HG02642 (cell line): ENCODE results near the gene ZNF117.
"Not testable (repeated sequence)": the region's sequence is repeated elsewhere in the genome, so short reads cannot be mapped to it uniquely, and the experiment has no call there.

Source experiments
- ATAC-seq: cut with Tn5 transposase; IDR thresholded peaks from one replicate; pipeline ENCODE4 v1.9.1; 2021; ENCODE audit warnings: mild to moderate bottlenecking; ENCODE audit not compliant: unreplicated experiment, poor library complexity

Gene ZNF117

GRCh38 chr7:64997164-64997908, 6.5 kb upstream of the ZNF117 start:
- ATAC-seq, result no peak

GRCh38 chr7:64996305-64996704, 5.5 kb upstream of the ZNF117 start:
- ATAC-seq, result no peak

- no peak for ATAC-seq
Observed at GRCh38 chr7:64993901-64994300, 3.1 kb upstream of the ZNF117 start.

- no peak for ATAC-seq
Observed at GRCh38 chr7:64992971-64993370, 2.1 kb upstream of the ZNF117 start.

- ATAC-seq, result no peak
Observed at GRCh38 chr7:64990216-64990615, 620 bp downstream of the ZNF117 start.

- no peak for ATAC-seq
Observed at GRCh38 chr7:64978497-64979203, 12.2 kb downstream of the ZNF117 start.

- ATAC-seq, result no peak
Observed at GRCh38 chr7:64965594-64965993, 25.2 kb downstream of the ZNF117 start.

GRCh38 chr7:64959072-64959747, 31.6 kb downstream of the ZNF117 start:
- ATAC-seq, result no peak

GRCh38 chr7:64951250-64951848, 39.5 kb downstream of the ZNF117 start:
- no peak for ATAC-seq

GRCh38 chr7:64950673-64951072, 40.2 kb downstream of the ZNF117 start:
- not testable (repeated sequence) for ATAC-seq

GRCh38 chr7:64948774-64949173, 42.1 kb downstream of the ZNF117 start:
- not testable (repeated sequence) for ATAC-seq

- ATAC-seq, result no peak
Observed at GRCh38 chr7:64947252-64948000, 43.4 kb downstream of the ZNF117 start.

GRCh38 chr7:64946772-64947171, 44.1 kb downstream of the ZNF117 start:
- ATAC-seq, result no peak

- no peak for ATAC-seq
Observed at GRCh38 chr7:64945503-64946175, 45.2 kb downstream of the ZNF117 start.

GRCh38 chr7:64944667-64945502, 46.0 kb downstream of the ZNF117 start:
- ATAC-seq, result not testable (repeated sequence)

- ATAC-seq, result not testable (repeated sequence)
Observed at GRCh38 chr7:64940021-64940420, 50.8 kb downstream of the ZNF117 start.

- ATAC-seq, result no peak
Observed at GRCh38 chr7:64938540-64938939, 52.3 kb downstream of the ZNF117 start.

GRCh38 chr7:64934478-64934877, 56.4 kb downstream of the ZNF117 start:
- no peak for ATAC-seq
